ENCODE measurements around the gene SULT2B1.
A peak's percentile ranks its signal among the peaks of the same experiment; 100 is the strongest.

DNA sequence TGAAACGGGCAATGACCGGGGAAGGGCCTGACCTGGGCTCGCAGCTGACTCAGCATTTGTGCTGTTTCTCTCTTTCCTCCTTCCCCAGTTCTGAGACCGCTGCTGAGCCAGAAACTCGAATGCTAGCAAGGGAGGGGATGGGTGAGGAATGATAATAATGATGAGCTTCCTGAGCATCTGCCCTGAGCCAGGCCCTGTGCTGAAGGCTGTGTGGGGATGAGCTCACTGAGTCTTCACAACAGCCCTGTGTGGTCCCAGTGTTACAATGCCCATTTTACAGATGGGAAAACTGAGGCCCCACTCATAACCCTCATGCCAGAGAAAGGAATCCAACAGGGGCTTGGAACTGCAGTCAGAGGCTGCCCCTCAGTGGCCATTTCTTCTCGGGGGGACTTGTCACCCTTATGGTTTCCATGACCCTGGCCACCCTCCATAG is 8.1 kb downstream of the SULT2B1 start:
- TF ChIP-seq, protein P1, sequence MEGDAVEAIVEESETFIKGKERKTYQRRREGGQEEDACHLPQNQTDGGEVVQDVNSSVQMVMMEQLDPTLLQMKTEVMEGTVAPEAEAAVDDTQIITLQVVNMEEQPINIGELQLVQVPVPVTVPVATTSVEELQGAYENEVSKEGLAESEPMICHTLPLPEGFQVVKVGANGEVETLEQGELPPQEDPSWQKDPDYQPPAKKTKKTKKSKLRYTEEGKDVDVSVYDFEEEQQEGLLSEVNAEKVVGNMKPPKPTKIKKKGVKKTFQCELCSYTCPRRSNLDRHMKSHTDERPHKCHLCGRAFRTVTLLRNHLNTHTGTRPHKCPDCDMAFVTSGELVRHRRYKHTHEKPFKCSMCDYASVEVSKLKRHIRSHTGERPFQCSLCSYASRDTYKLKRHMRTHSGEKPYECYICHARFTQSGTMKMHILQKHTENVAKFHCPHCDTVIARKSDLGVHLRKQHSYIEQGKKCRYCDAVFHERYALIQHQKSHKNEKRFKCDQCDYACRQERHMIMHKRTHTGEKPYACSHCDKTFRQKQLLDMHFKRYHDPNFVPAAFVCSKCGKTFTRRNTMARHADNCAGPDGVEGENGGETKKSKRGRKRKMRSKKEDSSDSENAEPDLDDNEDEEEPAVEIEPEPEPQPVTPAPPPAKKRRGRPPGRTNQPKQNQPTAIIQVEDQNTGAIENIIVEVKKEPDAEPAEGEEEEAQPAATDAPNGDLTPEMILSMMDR (conservative IDR thresholded peaks at IDR 0.05; ENCODE audit: low read length) = peak; percentile 50
- no peak for TF ChIP-seq EZH2phosphoT487 (IDR thresholded peaks at IDR 0.05; ENCODE audit: borderline replicate concordance, low read depth, low read length)
